ENCODE measurements around the gene DNAJC22. TPM values are rescaled to one million over a fixed set of nuclear protein-coding genes. Genes with fewer than 3 reads are reported as not detected.

The DNAJC22 gene
- total and polyA plus RNA-seq, 9 of the 15 experiments (the other 6 are each of a cell fraction or from before 2014, with no cell fraction given), result 0.10 to 1.2 (median 0.47) TPM

- TF ChIP-seq, protein P1, sequence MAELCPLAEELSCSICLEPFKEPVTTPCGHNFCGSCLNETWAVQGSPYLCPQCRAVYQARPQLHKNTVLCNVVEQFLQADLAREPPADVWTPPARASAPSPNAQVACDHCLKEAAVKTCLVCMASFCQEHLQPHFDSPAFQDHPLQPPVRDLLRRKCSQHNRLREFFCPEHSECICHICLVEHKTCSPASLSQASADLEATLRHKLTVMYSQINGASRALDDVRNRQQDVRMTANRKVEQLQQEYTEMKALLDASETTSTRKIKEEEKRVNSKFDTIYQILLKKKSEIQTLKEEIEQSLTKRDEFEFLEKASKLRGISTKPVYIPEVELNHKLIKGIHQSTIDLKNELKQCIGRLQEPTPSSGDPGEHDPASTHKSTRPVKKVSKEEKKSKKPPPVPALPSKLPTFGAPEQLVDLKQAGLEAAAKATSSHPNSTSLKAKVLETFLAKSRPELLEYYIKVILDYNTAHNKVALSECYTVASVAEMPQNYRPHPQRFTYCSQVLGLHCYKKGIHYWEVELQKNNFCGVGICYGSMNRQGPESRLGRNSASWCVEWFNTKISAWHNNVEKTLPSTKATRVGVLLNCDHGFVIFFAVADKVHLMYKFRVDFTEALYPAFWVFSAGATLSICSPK (IDR thresholded peaks at IDR 0.05; ENCODE audit: borderline replicate concordance), result 0 out of 2 replicates have a peak, but pooled peaks have one; percentile 12
- no peak for TF ChIP-seq ZNF57 (CRISPR knock-in tag; IDR thresholded peaks at IDR 0.05)
- TF ChIP-seq, protein P2, sequence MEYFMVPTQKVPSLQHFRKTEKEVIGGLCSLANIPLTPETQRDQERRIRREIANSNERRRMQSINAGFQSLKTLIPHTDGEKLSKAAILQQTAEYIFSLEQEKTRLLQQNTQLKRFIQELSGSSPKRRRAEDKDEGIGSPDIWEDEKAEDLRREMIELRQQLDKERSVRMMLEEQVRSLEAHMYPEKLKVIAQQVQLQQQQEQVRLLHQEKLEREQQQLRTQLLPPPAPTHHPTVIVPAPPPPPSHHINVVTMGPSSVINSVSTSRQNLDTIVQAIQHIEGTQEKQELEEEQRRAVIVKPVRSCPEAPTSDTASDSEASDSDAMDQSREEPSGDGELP (CRISPR knock-in tag; IDR thresholded peaks at IDR 0.05; ENCODE audit: borderline replicate concordance), result no peak
- TF ChIP-seq, protein P3, sequence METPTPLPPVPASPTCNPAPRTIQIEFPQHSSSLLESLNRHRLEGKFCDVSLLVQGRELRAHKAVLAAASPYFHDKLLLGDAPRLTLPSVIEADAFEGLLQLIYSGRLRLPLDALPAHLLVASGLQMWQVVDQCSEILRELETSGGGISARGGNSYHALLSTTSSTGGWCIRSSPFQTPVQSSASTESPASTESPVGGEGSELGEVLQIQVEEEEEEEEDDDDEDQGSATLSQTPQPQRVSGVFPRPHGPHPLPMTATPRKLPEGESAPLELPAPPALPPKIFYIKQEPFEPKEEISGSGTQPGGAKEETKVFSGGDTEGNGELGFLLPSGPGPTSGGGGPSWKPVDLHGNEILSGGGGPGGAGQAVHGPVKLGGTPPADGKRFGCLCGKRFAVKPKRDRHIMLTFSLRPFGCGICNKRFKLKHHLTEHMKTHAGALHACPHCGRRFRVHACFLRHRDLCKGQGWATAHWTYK (CRISPR knock-in tag; IDR thresholded peaks at IDR 0.05), result no peak
- TF ChIP-seq IFI16 (CRISPR knock-in tag; IDR thresholded peaks at IDR 0.05), result no peak
- no peak for TF ChIP-seq SMAD4 (CRISPR knock-in tag; conservative IDR thresholded peaks at IDR 0.05)
- TF ChIP-seq ZNF79 (CRISPR knock-in tag; IDR thresholded peaks at IDR 0.05; ENCODE audit: low read depth), result no peak
- no peak for TF ChIP-seq FOXK1 (CRISPR knock-in tag; IDR thresholded peaks at IDR 0.05; ENCODE audit: borderline replicate concordance)
- no peak for TF ChIP-seq RBM25 (IDR thresholded peaks at IDR 0.05; ENCODE audit: low read depth, low read length, severe bottlenecking)
- no peak for TF ChIP-seq LCOR (CRISPR knock-in tag; IDR thresholded peaks at IDR 0.05)
- no peak for TF ChIP-seq NFRKB (IDR thresholded peaks at IDR 0.05; ENCODE audit: low read depth)
- no peak for TF ChIP-seq MCM5 (IDR thresholded peaks at IDR 0.05; ENCODE audit: low read depth)
- TF ChIP-seq EP300 (IDR thresholded peaks at IDR 0.05; ENCODE audit: low read length), result no peak
- TF ChIP-seq SRSF1 (IDR thresholded peaks at IDR 0.05; ENCODE audit: low read depth, low read length), result no peak
- TF ChIP-seq, protein P4, sequence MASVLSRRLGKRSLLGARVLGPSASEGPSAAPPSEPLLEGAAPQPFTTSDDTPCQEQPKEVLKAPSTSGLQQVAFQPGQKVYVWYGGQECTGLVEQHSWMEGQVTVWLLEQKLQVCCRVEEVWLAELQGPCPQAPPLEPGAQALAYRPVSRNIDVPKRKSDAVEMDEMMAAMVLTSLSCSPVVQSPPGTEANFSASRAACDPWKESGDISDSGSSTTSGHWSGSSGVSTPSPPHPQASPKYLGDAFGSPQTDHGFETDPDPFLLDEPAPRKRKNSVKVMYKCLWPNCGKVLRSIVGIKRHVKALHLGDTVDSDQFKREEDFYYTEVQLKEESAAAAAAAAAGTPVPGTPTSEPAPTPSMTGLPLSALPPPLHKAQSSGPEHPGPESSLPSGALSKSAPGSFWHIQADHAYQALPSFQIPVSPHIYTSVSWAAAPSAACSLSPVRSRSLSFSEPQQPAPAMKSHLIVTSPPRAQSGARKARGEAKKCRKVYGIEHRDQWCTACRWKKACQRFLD (CRISPR knock-in tag; IDR thresholded peaks at IDR 0.05), result no peak
- TF ChIP-seq ZNF41 (CRISPR knock-in tag; conservative IDR thresholded peaks at IDR 0.05), result no peak
- 0 out of 2 replicates have a peak, but pooled peaks have one; percentile 26 for TF ChIP-seq PHB2 (IDR thresholded peaks at IDR 0.05; ENCODE audit: low read depth)
- TF ChIP-seq ELF2 (CRISPR knock-in tag; IDR thresholded peaks at IDR 0.05), result no peak
- no peak for TF ChIP-seq ASH1L (IDR thresholded peaks at IDR 0.05; ENCODE audit: borderline replicate concordance, low read depth, partially characterized antibody)
- no peak; the same call in 1 of the 2 replicates for TF ChIP-seq ZC3H4 (CRISPR knock-in tag; IDR thresholded peaks at IDR 0.05; ENCODE audit: borderline replicate concordance)
- TF ChIP-seq, protein P5, sequence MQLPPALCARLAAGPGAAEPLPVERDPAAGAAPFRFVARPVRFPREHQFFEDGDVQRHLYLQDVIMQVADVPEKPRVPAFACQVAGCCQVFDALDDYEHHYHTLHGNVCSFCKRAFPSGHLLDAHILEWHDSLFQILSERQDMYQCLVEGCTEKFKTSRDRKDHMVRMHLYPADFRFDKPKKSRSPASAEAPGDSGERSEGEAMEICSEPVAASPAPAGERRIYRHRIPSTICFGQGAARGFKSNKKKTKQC (CRISPR knock-in tag; IDR thresholded peaks at IDR 0.05), result 0 out of 2 replicates have a peak, but pooled peaks have one; percentile 18
- TF ChIP-seq, protein P6, sequence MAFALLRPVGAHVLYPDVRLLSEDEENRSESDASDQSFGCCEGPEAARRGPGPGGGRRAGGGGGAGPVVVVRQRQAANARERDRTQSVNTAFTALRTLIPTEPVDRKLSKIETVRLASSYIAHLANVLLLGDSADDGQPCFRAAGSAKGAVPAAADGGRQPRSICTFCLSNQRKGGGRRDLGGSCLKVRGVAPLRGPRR (CRISPR knock-in tag; IDR thresholded peaks at IDR 0.05), result no peak
- TF ChIP-seq TAF7 (tag; IDR thresholded peaks at IDR 0.05), result no peak
These were observed 23.1 kb upstream of the DNAJC22 start (continued) for GRCh38 chr12:49323524-49324097.
